GM13976 (cell line): ENCODE data around the gene HYAL2.
"Not testable (repeated sequence)": the region's sequence is repeated elsewhere in the genome, so short reads cannot be mapped to it uniquely, and the experiment has no call there.

Experiments used
- DNase-seq: peaks from one replicate; pipeline ENCODE4 v3.0.0; 2012; ENCODE audit warnings: low spot score
- in situ Hi-C: fragments of 300-500 bp; cut with MboI; formaldehyde crosslinking; loops from one replicate; pipeline ENCODE4 v1.12.0; 2022; ENCODE audit warnings: low sequenced_read_pairs, mixed read lengths, inconsistent platforms; ENCODE audit not compliant: unreplicated experiment
- TF ChIP-seq, protein P1 (sequence below): IDR thresholded peaks from 2 replicates; pipeline ENCODE4 v1.5.1; 2012; ENCODE audit warnings: borderline replicate concordance, mild to moderate bottlenecking; ENCODE audit not compliant: insufficient read depth; ENCODE audit errors: extremely low read depth, missing control alignments, control extremely low read depth

Gene HYAL2

DNA sequence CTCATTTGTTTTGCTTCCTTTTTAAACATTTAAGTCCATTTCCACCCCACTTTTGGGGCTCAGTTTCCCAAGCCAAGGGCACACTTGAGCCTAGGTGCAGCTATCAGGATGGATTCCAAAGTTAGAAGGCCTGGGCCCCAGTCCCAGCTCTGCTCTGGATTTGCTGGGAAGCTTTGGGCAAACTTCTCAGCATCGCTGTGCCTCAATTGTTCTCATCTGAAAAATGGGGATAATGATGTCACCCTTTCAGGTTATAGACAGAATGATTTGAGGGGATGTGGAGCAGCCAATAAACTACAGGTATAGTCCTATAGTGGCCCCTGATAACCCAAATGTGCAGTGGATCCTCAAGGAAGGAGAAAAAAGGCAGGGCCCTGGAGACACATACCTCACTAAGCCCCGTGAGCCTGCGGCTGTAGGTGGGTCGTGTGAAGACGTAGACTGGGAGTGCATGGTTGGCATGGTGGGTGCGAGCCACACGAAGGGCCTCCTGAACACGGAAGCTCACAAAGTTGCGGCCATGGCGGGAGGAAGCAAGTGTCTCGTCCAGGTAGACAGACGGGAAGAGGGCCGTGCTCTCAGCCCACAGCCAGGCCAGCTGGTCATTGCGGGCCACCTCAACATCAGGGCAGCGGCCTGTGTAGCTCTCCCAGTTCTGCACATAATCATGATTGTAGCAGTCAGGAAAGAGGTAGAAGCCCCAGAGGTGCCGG is 3.2 kb downstream of the HYAL2 start:
- DNase-seq: no peak
- TF ChIP-seq, protein P1, sequence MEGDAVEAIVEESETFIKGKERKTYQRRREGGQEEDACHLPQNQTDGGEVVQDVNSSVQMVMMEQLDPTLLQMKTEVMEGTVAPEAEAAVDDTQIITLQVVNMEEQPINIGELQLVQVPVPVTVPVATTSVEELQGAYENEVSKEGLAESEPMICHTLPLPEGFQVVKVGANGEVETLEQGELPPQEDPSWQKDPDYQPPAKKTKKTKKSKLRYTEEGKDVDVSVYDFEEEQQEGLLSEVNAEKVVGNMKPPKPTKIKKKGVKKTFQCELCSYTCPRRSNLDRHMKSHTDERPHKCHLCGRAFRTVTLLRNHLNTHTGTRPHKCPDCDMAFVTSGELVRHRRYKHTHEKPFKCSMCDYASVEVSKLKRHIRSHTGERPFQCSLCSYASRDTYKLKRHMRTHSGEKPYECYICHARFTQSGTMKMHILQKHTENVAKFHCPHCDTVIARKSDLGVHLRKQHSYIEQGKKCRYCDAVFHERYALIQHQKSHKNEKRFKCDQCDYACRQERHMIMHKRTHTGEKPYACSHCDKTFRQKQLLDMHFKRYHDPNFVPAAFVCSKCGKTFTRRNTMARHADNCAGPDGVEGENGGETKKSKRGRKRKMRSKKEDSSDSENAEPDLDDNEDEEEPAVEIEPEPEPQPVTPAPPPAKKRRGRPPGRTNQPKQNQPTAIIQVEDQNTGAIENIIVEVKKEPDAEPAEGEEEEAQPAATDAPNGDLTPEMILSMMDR: no peak
- in situ Hi-C loops: no loop called here

GRCh38 chr3:50318615-50319014 is 3.9 kb downstream of the HYAL2 start:
- TF ChIP-seq, protein P1: no peak
- no peak for DNase-seq
- in situ Hi-C loops: no loop called here

- TF ChIP-seq, protein P1: no peak
- DNase-seq: no peak
- in situ Hi-C loops: no loop called here
Observed at GRCh38 chr3:50318163-50318562, 4.4 kb downstream of the HYAL2 start.

GRCh38 chr3:50317300-50317699 is 5.2 kb downstream of the HYAL2 start:
- in situ Hi-C loops: no loop called here
- TF ChIP-seq, protein P1: no peak
- DNase-seq: no peak

DNA sequence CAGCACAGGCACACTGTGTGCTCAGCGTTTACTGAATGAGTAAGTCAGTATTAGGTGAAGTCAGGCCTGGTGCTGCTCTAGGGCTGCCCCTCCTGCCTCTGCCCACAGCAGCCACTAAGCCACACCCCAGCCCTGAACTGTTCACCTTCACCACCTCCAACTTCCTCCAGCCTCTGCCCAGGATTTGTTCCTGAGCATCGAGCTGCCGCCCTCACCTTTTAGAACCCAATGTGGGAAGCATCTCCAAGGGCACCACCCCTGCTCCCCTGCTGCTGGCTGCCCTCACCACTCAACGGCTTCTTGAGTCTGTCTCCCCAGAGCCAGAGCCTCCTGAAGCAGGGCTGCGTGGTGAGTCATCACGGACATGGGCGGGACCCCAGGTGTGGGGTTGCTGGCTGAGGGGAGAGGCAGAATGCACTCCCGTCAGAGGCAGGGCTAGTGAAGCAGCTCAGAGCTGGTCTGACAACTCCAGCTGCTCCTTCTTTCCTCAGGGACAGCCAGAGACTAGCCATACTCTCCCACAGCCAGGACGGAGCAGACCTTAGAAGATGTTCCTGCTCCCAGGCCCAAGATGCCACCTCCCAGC is 5.8 kb downstream of the HYAL2 start:
- TF ChIP-seq, protein P1: no peak
- in situ Hi-C loops: no loop called here
- no peak for DNase-seq

- in situ Hi-C loops: no loop called here
- TF ChIP-seq, protein P1: no peak
Observed at GRCh38 chr3:50314816-50315215, 7.7 kb downstream of the HYAL2 start.

GRCh38 chr3:50314342-50314741 is 8.2 kb downstream of the HYAL2 start:
- in situ Hi-C loops: no loop called here
- no peak for DNase-seq
- TF ChIP-seq, protein P1: no peak

More at GRCh38 chr3:50314816-50315215, 7.7 kb downstream of the HYAL2 start:
- DNase-seq: no peak

- DNase-seq, in situ Hi-C loops: not testable (repeated sequence)
Observed at GRCh38 chr3:50312041-50312440, 10.5 kb downstream of the HYAL2 start.
